RWPE1 (cell line): Measurements from ENCODE around the gene SLC35F3.

Experiments used
- CTCF ChIA-PET: fragments of 350-600 bp; sonication (Branson Sonifier 250); formaldehyde crosslinking; extraction: SDS; loops from one replicate; lab custom pipeline; 2021; lab: Yijun Ruan, JAX
- POLR2A ChIA-PET: fragments of 400-600 bp; formaldehyde crosslinking; extraction: SDS; loops from one replicate; lab custom pipeline; 2020; ENCODE audit warnings: antibody characterized with exemption; ENCODE audit not compliant: low non-redundant PET; lab: Yijun Ruan, JAX
- DNase-seq: peaks from one replicate; pipeline ENCODE4 v3.0.0; 2012; ENCODE audit warnings: low spot score
- H3K27ac ChIP-seq: fragments of 450-650 bp; 2 replicates; pipeline ENCODE4 v1.5.1; 2017
- TF ChIP-seq, protein P1 (sequence below): fragments of 450-650 bp; conservative IDR thresholded peaks from 2 replicates; pipeline ENCODE4 v1.5.1; 2017; ENCODE audit warnings: low read depth, mild to moderate bottlenecking

Gene SLC35F3

GRCh38 chr1:234276151-234276788, 371.8 kb downstream of the SLC35F3 start:
- TF ChIP-seq, protein P1, sequence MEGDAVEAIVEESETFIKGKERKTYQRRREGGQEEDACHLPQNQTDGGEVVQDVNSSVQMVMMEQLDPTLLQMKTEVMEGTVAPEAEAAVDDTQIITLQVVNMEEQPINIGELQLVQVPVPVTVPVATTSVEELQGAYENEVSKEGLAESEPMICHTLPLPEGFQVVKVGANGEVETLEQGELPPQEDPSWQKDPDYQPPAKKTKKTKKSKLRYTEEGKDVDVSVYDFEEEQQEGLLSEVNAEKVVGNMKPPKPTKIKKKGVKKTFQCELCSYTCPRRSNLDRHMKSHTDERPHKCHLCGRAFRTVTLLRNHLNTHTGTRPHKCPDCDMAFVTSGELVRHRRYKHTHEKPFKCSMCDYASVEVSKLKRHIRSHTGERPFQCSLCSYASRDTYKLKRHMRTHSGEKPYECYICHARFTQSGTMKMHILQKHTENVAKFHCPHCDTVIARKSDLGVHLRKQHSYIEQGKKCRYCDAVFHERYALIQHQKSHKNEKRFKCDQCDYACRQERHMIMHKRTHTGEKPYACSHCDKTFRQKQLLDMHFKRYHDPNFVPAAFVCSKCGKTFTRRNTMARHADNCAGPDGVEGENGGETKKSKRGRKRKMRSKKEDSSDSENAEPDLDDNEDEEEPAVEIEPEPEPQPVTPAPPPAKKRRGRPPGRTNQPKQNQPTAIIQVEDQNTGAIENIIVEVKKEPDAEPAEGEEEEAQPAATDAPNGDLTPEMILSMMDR: no peak
- ChIA-PET CTCF (interaction anchor here (0.6 kb wide), 1 partner anchor 36 kb away, joined by 3 read pairs; no protein-coding TSS in a partner anchor), POLR2A (no interaction called here)
- no peak overlapping the region for H3K27ac ChIP-seq
- no peak for DNase-seq

DNA sequence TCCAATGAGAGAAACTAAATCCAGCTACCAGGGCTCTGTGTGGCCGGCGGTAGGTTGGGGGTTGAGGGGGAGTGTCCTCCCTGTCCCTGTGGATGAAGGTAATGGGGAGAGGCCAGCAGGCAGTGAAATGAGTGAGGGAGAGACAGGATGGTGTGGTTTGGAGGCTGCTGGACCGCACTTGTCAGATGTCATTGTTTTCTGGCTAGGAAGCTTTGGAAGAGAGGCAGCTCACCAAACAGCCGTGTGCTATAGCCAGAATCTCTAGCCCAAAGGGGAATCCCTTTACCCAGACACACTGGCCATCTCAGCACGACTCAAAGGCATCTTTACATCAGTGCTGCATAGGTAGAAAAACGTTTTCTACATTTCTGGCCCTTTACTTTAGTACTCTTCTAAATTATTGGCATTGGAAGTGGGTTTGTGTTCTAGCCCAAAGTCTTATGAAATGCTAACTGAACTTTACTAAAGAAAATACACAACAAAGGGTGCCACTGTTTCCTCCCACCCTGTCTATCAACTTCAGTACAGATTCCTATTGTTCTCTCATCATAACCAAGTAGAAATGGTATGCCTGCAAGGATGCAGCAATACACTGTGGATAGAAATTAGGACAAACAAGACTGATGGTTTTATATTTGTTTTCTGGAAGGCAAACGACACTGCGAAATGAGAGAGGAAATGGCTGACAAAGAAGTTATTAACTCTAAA, 372.8 kb downstream of the SLC35F3 start:
- ChIA-PET CTCF (interaction anchor here (0.6 kb wide), 1 partner anchor 35 kb away, joined by 3 read pairs; no protein-coding TSS in a partner anchor), POLR2A (no interaction called here)
- no peak for DNase-seq
- TF ChIP-seq, protein P1: no peak
- H3K27ac ChIP-seq: no peak overlapping the region

DNA sequence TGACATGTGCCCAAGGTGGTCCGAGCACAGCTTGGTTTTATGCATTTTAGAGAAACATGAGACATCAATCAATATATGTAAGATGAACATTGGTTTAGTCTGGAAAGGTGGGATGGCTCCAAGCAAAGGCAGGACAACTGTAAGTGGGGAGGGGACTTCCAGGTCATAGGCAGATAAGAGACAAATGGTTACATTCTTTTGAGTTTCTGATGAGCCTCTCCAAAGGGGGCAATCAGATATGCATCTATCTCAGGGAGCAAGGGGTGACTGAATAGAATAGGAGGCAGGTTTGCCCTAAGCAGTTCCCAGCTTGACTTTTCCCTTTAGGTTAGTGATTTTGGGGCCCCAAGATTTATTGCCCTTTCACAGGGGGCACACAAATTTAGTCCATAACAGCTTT, 374.5 kb downstream of the SLC35F3 start:
- ChIA-PET POLR2A (no interaction called here), CTCF (no interaction called here)
- TF ChIP-seq, protein P1: no peak
- no peak overlapping the region for H3K27ac ChIP-seq
- DNase-seq: no peak

DNA sequence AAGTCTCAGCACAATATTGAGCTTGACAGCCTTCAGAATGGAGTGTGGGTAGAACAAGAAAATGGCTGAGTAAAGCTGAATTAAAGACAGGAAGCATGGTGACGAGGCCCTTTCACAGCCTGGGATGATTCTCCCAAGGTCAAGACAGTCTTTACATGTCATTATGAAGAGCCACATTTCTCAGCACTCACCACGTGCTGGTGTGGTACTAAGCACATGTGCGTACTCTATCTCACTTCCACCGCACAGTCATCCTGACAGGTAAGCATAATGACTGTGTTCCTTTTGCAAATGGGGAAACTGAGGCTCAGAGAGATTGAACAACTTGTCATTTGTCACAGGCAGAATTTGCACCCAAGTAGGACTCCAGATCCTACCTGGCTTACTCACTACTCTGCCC, 376.0 kb downstream of the SLC35F3 start:
- H3K27ac ChIP-seq: no peak overlapping the region
- TF ChIP-seq, protein P1: no peak
- DNase-seq: no peak
- CTCF ChIA-PET: no interaction called here
- POLR2A ChIA-PET: no interaction called here

GRCh38 chr1:234281826-234282489, 377.5 kb downstream of the SLC35F3 start:
- TF ChIP-seq, protein P1: no peak
- CTCF ChIA-PET: interaction anchor here (0.8 kb wide), 1 partner anchor 118 kb away, joined by 4 read pairs; no protein-coding TSS in a partner anchor
- POLR2A ChIA-PET: no interaction called here
- DNase-seq: no peak
- no peak overlapping the region for H3K27ac ChIP-seq

- DNase-seq: no peak
- no peak overlapping the region for H3K27ac ChIP-seq
- TF ChIP-seq, protein P1: no peak
- ChIA-PET POLR2A (no interaction called here), CTCF (no interaction called here)
Observed at GRCh38 chr1:234286206-234286605, 381.7 kb downstream of the SLC35F3 start.
